ENCODE measurements around the gene ANKMY1. TPM values are rescaled to one million over a fixed set of nuclear protein-coding genes. Genes with fewer than 3 reads are reported as not detected.

Gene ANKMY1
- total RNA-seq, 4 donors from 2014 or later: 7.0 to 12.0 (median 8.9) TPM

- ATAC-seq: no peak
- WGBS, 2 donors (ENCODE audit: low coverage in 1 of 2): 100% methylated on average over 2 of the region's 5 CpGs; no CpG with 5 or more reads in 1 of the 2 donors
- Histone ChIP-seq H3K27ac (no peak overlapping the region), H3K9me3 (peaks cover 0 to 3% (median 0%) of the 10 kb centered on the region in 3 donors), H3K27me3 (peaks cover 3% of the 10 kb centered on the region), H3K4me3 (no peak overlapping the region), H3K36me3 (no peaks in the 10 kb centered on the region), H3K4me1 (peaks cover 0 to 15% (median 8%) of the 10 kb centered on the region in 3 donors)
- TF ChIP-seq CTCF (IDR thresholded peaks at IDR 0.05) (no peak), POLR2A (IDR thresholded peaks at IDR 0.05) (no peak), EP300 (IDR thresholded peaks at IDR 0.05) (no peak), POLR2AphosphoS5 (IDR thresholded peaks at IDR 0.05) (no peak)
These were observed 127.2 kb downstream of the ANKMY1 start for GRCh38 chr2:240430595-240430994.

- Histone ChIP-seq H3K27ac (no peak overlapping the region), H3K27me3 (peaks cover 2% of the 10 kb centered on the region), H3K4me3 (no peak overlapping the region), H3K9me3 (peaks cover 0 to 4% (median 0%) of the 10 kb centered on the region in 3 donors), H3K36me3 (no peaks in the 10 kb centered on the region), H3K4me1 (peaks cover 0 to 15% (median 8%) of the 10 kb centered on the region in 3 donors)
- no peak for ATAC-seq
- TF ChIP-seq POLR2AphosphoS5 (IDR thresholded peaks at IDR 0.05): no peak
- no peak for TF ChIP-seq CTCF (IDR thresholded peaks at IDR 0.05)
- WGBS, 2 donors (ENCODE audit: low coverage in 1 of 2): 89% methylated on average over 3 of the region's 14 CpGs; no CpG with 5 or more reads in 1 of the 2 donors
These were observed 127.8 kb downstream of the ANKMY1 start for GRCh38 chr2:240429872-240430491.

Small RNA genes lying within 50 kb of the gene (small RNA-seq; reads per million reads assigned to genes)
- 5.3 to 14.8 (median 10.1) reads per million in 4 donors for gene MIR149

Other genes starting within 250 kb of the ANKMY1 start
- 10 to 100 TPM; 22.5 to 73.9 (median 43.3) TPM for gene GPC1, start 122.3 kb downstream of the ANKMY1 start, total RNA-seq
- gene DUSP28, start 2.4 kb upstream of the ANKMY1 start, total RNA-seq: 1 to 10 TPM; 3.0 to 5.3 (median 4.0) TPM
- 100 to 1,000 TPM in 1 of 4 donors, 10 to 100 TPM in 3; 49.1 to 127 (median 55.5) TPM for gene RNPEPL1, start 10.5 kb upstream of the ANKMY1 start, total RNA-seq
- 10 to 100 TPM; 19.2 to 34.7 (median 23.2) TPM for gene CAPN10, start 28.7 kb upstream of the ANKMY1 start, total RNA-seq
- 1 to 10 TPM in 3 of 4 donors, under 1 TPM in 1; 0.93 to 2.3 (median 1.9) TPM for gene GPR35, start 67.5 kb upstream of the ANKMY1 start, total RNA-seq
- not detected for gene AQP12B, start 124.9 kb upstream of the ANKMY1 start, total RNA-seq
- not detected for gene AQP12A, start 133.9 kb upstream of the ANKMY1 start, total RNA-seq